HCT116 (cell line): ENCODE data around the gene GARS1. TPM values are rescaled to one million over a fixed set of nuclear protein-coding genes. Genes with fewer than 3 reads are reported as not detected.

ENCODE experiments used
- ATAC-seq: fragments of 200-7000 bp; cut with Tn5 transposase; 2 replicates; pipeline ENCODE4 v1.9.1; 2020; ENCODE audit warnings: mild to moderate bottlenecking, moderate library complexity
- BruUV-seq: library from RNA; stranded (reverse); fragments of 400-500 nt; replicated peaks from 2 replicates; lab custom pipeline; 2021; lab: Mats Ljungman, UMichigan
- CTCF ChIA-PET: fragments of 300-600 bp; sonication (Branson Sonifier 250); formaldehyde crosslinking; loops from one replicate; lab custom pipeline; 2021; ENCODE audit warnings: antibody characterized with exemption; lab: Charles Lee
- POLR2A ChIA-PET: fragments of 300-600, 350-600 bp; sonication (Branson Sonifier 250); formaldehyde crosslinking; loops from one replicate; lab custom pipeline; 2021; ENCODE audit warnings: antibody characterized with exemption; lab: Charles Lee
- RAD21 ChIA-PET, 2 experiments: fragments of 300-600 bp; sonication (Branson Sonifier 250); formaldehyde crosslinking; loops; one replicate each; lab custom pipeline; 2023; ENCODE audit warnings: low total read pairs in 2 of 2; ENCODE audit not compliant: uncharacterized antibody in 2 of 2, unreplicated experiment in 2 of 2, low non-redundant PET in 1 of 2; lab: Charles Lee
- DNase-seq: peaks from one replicate; pipeline ENCODE4 v3.0.0-alpha.2; 2010; ENCODE audit warnings: low read depth, low spot score
- H2AFZ ChIP-seq: fragments of 200-600 bp; shearing (Covaris generic), sonication (generic); 2 replicates; pipeline ENCODE4 v1.6.1; 2017; ENCODE audit warnings: low read depth, mixed run types, mixed read lengths, antibody characterized with exemption, low read length; ENCODE audit not compliant: poor library complexity, severe bottlenecking
- H3K27ac ChIP-seq: 2 replicates; pipeline ENCODE4 v1.5.1; 2012; ENCODE audit warnings: low read depth, low read length
- H3K27me3 ChIP-seq: fragments of 200-600 bp; sonication (generic); 2 replicates; pipeline ENCODE4 v1.6.1; 2016; ENCODE audit warnings: mixed run types, low read length, mixed read lengths; ENCODE audit not compliant: insufficient read depth
- H3K36me3 ChIP-seq, 2 experiments: fragments of 200-500 bp in 1 of 2; fragments of 200-600 bp in 1 of 2; sonication (Bioruptor generic) in 1 of 2; sonication (generic) in 1 of 2; 2 replicates each; pipeline versions ENCODE4 v1.5.1 to v1.6.1; 2014 to 2016; ENCODE audit warnings: low read length in 2 of 2, inconsistent platforms in 1 of 2, mixed read lengths in 1 of 2, mixed run types in 1 of 2; ENCODE audit not compliant: insufficient read depth in 2 of 2, control insufficient read depth in 1 of 2
- H3K4me1 ChIP-seq, 2 experiments: fragments of 200-600 bp in 1 of 2; sonication (generic) in 1 of 2; 2 replicates each; pipeline versions ENCODE4 v1.5.1 to v1.6.1; 2012 to 2017; ENCODE audit warnings: low read length in 2 of 2, inconsistent platforms in 1 of 2, mild to moderate bottlenecking in 1 of 2, mixed read lengths in 1 of 2, mixed run types in 1 of 2, moderate library complexity in 1 of 2; ENCODE audit not compliant: insufficient read depth in 2 of 2, control insufficient read depth in 1 of 2
- H3K4me2 ChIP-seq: fragments of 200-600 bp; sonication (generic); 2 replicates; pipeline ENCODE4 v1.6.1; 2017; ENCODE audit warnings: mixed run types, low read length, mixed read lengths
- H3K4me3 ChIP-seq, 2 experiments: fragments of 200-600 bp in 1 of 2; sonication (generic) in 1 of 2; replicated peaks in 1 of 2; 2 replicates each; pipeline ENCODE4 v1.5.1; 2011 to 2016; ENCODE audit warnings: low read length in 2 of 2, control low read depth in 1 of 2, low read depth in 1 of 2, mild to moderate bottlenecking in 1 of 2, mixed read lengths in 1 of 2, mixed run types in 1 of 2
- H3K79me2 ChIP-seq: fragments of 200-600 bp; sonication (generic); 2 replicates; pipeline ENCODE4 v1.6.1; 2017; ENCODE audit warnings: mild to moderate bottlenecking, mixed run types, low read length, moderate library complexity, mixed read lengths; ENCODE audit not compliant: insufficient read depth
- H3K9ac ChIP-seq: fragments of 200-600 bp; sonication (generic); 2 replicates; pipeline ENCODE4 v1.6.1; 2016; ENCODE audit warnings: low read length, mixed read lengths
- H3K9me2 ChIP-seq: fragments of 200-600 bp; sonication (generic), shearing (Covaris generic); 2 replicates; pipeline ENCODE4 v1.6.1; 2017; ENCODE audit warnings: mixed run types, mild to moderate bottlenecking, moderate library complexity; ENCODE audit not compliant: insufficient read depth
- H3K9me3 ChIP-seq, 2 experiments: fragments of 200-500 bp in 1 of 2; fragments of 200-600 bp in 1 of 2; sonication (Bioruptor generic) in 1 of 2; sonication (generic) in 1 of 2; 2 replicates each; pipeline ENCODE4 v1.6.1; 2014 to 2017; ENCODE audit warnings: low read length in 2 of 2, mixed read lengths in 2 of 2, inconsistent platforms in 1 of 2, low read depth in 1 of 2, mild to moderate bottlenecking in 1 of 2, mixed run types in 1 of 2, moderate library complexity in 1 of 2; ENCODE audit not compliant: control insufficient read depth in 1 of 2, insufficient read depth in 1 of 2
- H4K20me1 ChIP-seq: fragments of 200-600 bp; sonication (generic), shearing (Covaris generic); 2 replicates; pipeline ENCODE4 v1.6.1; 2017; ENCODE audit warnings: mixed run types, mild to moderate bottlenecking, moderate library complexity; ENCODE audit not compliant: insufficient read depth
- ATF3 ChIP-seq: IDR thresholded peaks from 2 replicates; pipeline ENCODE4 v1.6.1; 2012
- CEBPB ChIP-seq: IDR thresholded peaks from 2 replicates; pipeline ENCODE4 v1.6.1; 2012; ENCODE audit warnings: low read depth
- CTCF ChIP-seq, 3 experiments: fragments of 200-600 bp in 1 of 3; sonication (generic) in 1 of 3; IDR thresholded peaks in 2 of 3; conservative IDR thresholded peaks in 1 of 3; 2 replicates each; pipeline ENCODE4 v1.5.1; 2012 to 2017; ENCODE audit warnings: low read depth in 2 of 3, low read length in 2 of 3, antibody characterized with exemption in 1 of 3, borderline replicate concordance in 1 of 3, control low read depth in 1 of 3, mild to moderate bottlenecking in 1 of 3, mixed read lengths in 1 of 3, mixed run types in 1 of 3, moderate library complexity in 1 of 3; ENCODE audit not compliant: insufficient read depth in 1 of 3
- FOSL1 ChIP-seq: IDR thresholded peaks from 2 replicates; pipeline ENCODE4 v1.6.1; 2012; ENCODE audit warnings: low read depth
- JUND ChIP-seq: IDR thresholded peaks from 2 replicates; pipeline ENCODE4 v1.6.1; 2012
- POLR2A ChIP-seq: IDR thresholded peaks from 2 replicates; pipeline ENCODE4 v1.7.0; 2011; ENCODE audit warnings: borderline replicate concordance; ENCODE audit not compliant: insufficient read depth, insufficient read length; ENCODE audit errors: extremely low read depth
- POLR2AphosphoS5 ChIP-seq: IDR thresholded peaks from 2 replicates; pipeline ENCODE4 v1.6.1; 2011; ENCODE audit warnings: mild to moderate bottlenecking, low read depth, low read length, moderate library complexity
- REST ChIP-seq: IDR thresholded peaks from 2 replicates; pipeline ENCODE4 v1.6.1; 2012; ENCODE audit warnings: low read depth
- SIN3A ChIP-seq: IDR thresholded peaks from 2 replicates; pipeline ENCODE4 v1.6.1; 2012; ENCODE audit warnings: low read depth
- SP1 ChIP-seq: IDR thresholded peaks from 2 replicates; pipeline ENCODE4 v1.6.1; 2012; ENCODE audit warnings: low read depth
- YY1 ChIP-seq: IDR thresholded peaks from 2 replicates; pipeline ENCODE4 v1.6.1; 2011; ENCODE audit warnings: low read length, low read depth, moderate library complexity, mild to moderate bottlenecking; ENCODE audit not compliant: insufficient replicate concordance; ENCODE audit errors: extremely low read depth
- intact Hi-C: fragments of 100-400 bp; cut with micrococcal nuclease; formaldehyde crosslinking; loops from 2 replicates; pipeline ENCODE4 v1.10.0; 2022
- total RNA-seq: library from RNA; stranded (reverse); gene quantifications from one replicate; pipeline ENCODE4 v1.2.1, GENCODE V29; 2021; ENCODE audit not compliant: unreplicated experiment

Gene GARS1
- total RNA-seq, 1 experiment from 2014 or later: 329 TPM

- Histone ChIP-seq H3K9me3 (no peaks in the 10 kb centered on the region), H3K9me2 (no peaks in the 10 kb centered on the region), H3K27me3 (no peaks in the 10 kb centered on the region), H3K4me1 (no peaks in the 10 kb centered on the region), H3K4me3 (no peak overlapping the region), H3K36me3 (peaks cover 57 to 76% of the 10 kb centered on the region in 2 experiments), H3K27ac (no peak overlapping the region), H3K4me2 (no peak overlapping the region), H3K79me2 (peaks cover 68% of the 10 kb centered on the region), H3K9ac (no peak overlapping the region), H2AFZ (no peak overlapping the region), H4K20me1 (peaks cover 7% of the 10 kb centered on the region)
- ATAC-seq (no peak), DNase-seq (no peak)
- intact Hi-C loops: no loop called here
- no TSS peak for BruUV-seq
- ChIA-PET CTCF (no interaction called here), POLR2A (no interaction called here), RAD21 (no interaction called here)
- TF ChIP-seq JUND (no peak), FOSL1 (no peak), ATF3 (no peak), CTCF (IDR thresholded peaks at IDR 0.05 in 2 of 3, conservative IDR thresholded peaks at IDR 0.05 in 1 of 3; ENCODE audit: borderline replicate concordance in 1 of 3, insufficient read depth in 1 of 3, low read depth in 2 of 3, low read length in 2 of 3) (no peak), REST (no peak), SP1 (no peak), SIN3A (no peak), POLR2AphosphoS5 (no peak), POLR2A (no peak), YY1 (no peak), CEBPB (no peak)
Observed at GRCh38 chr7:30618961-30619360, 24.3 kb downstream of the GARS1 start.
